GM12878 (cell line): Measurements from ENCODE around the gene MB. TPM values are rescaled to one million over a fixed set of nuclear protein-coding genes. Genes with fewer than 3 reads are reported as not detected.

Experiments used
- ASH2L ChIP-seq: fragments of 300-600, 200-600 bp; sonication (generic); IDR thresholded peaks from 2 replicates; pipeline ENCODE4 v1.6.1; 2017; ENCODE audit warnings: low read depth, mild to moderate bottlenecking, borderline replicate concordance
- CHD2 ChIP-seq: IDR thresholded peaks from 2 replicates; pipeline ENCODE4 v1.6.1; 2011; ENCODE audit warnings: low read depth, low read length, improper control_type of control experiment, borderline replicate concordance
- EZH2 ChIP-seq: IDR thresholded peaks from 2 replicates; pipeline ENCODE4 v1.6.1; 2012; ENCODE audit warnings: low read depth, mild to moderate bottlenecking, control low read depth, inconsistent platforms, low read length, borderline replicate concordance; ENCODE audit not compliant: control insufficient read depth
- FOXK2 ChIP-seq: fragments of 450-650 bp; IDR thresholded peaks from 2 replicates; pipeline ENCODE4 v1.6.1; 2017; ENCODE audit warnings: mild to moderate bottlenecking, moderate library complexity
- JUNB ChIP-seq: IDR thresholded peaks from 2 replicates; pipeline ENCODE4 v1.6.1; 2016; ENCODE audit warnings: antibody characterized with exemption, mild to moderate bottlenecking
- MEF2B ChIP-seq: fragments of 450-650 bp; IDR thresholded peaks from 2 replicates; pipeline ENCODE4 v1.6.1; 2018; ENCODE audit warnings: mild to moderate bottlenecking, moderate library complexity; ENCODE audit not compliant: partially characterized antibody, poor library complexity, severe bottlenecking
- PAX8 ChIP-seq: fragments of 450-650 bp; IDR thresholded peaks from 2 replicates; pipeline ENCODE4 v1.6.1; 2017; ENCODE audit warnings: mild to moderate bottlenecking, moderate library complexity
- RBBP5 ChIP-seq: fragments of 200-600 bp; sonication (generic); conservative IDR thresholded peaks from 2 replicates; pipeline ENCODE4 v1.6.1; 2016
- RFX5 ChIP-seq: IDR thresholded peaks from 2 replicates; pipeline ENCODE4 v1.6.1; 2011; ENCODE audit warnings: low read depth, low read length, improper control_type of control experiment
- STAT1 ChIP-seq: fragments of 450-650 bp; conservative IDR thresholded peaks from 2 replicates; pipeline ENCODE4 v1.6.1; 2014; ENCODE audit warnings: antibody characterized with exemption, mild to moderate bottlenecking
- TCF12 ChIP-seq: IDR thresholded peaks from 2 replicates; pipeline ENCODE4 v1.6.1; 2011; ENCODE audit warnings: low read depth, mild to moderate bottlenecking, low read length
- TCF7 ChIP-seq: IDR thresholded peaks from 2 replicates; pipeline ENCODE4 v1.6.1; 2014; ENCODE audit warnings: antibody characterized with exemption, borderline replicate concordance
- ZNF217 ChIP-seq: fragments of 450-650 bp; IDR thresholded peaks from 2 replicates; pipeline ENCODE4 v1.6.1; 2017; ENCODE audit warnings: antibody characterized with exemption, mild to moderate bottlenecking
- polyA plus RNA-seq, 11 experiments: library from polyadenylated mRNA; depleted of rRNA in 4 of 11; unstranded in 6 of 11; stranded (reverse) in 5 of 11; fragments of >200 nt; fragmentation: Nextera tagmentation in 4 of 11; fragmentation: Illumina TruSeq in 1 of 11; extraction: Ambion mirVana in 4 of 11; extraction: Trizol in 1 of 11; gene quantifications; 1 replicate in 1 of 11; 2 replicates in 10 of 11; pipeline versions ENCODE4 v1.2.1 to v1.2.3, GENCODE V29; 2011 to 2016; ENCODE audit warnings: inconsistent platforms in 2 of 11, missing spikeins in 2 of 11, low read depth in 1 of 11
- total RNA-seq, 4 experiments: library from RNA; depleted of rRNA in 3 of 4; stranded (reverse); fragments of >200 nt in 3 of 4; fragmentation: Illumina TruSeq in 1 of 4; extraction: Trizol in 1 of 4; gene quantifications; 2 replicates each; pipeline versions ENCODE4 v1.2.1 to v1.2.3, GENCODE V29; 2013 to 2021
- TF ChIP-seq, protein P1 (sequence below): fragments of 450-650 bp; IDR thresholded peaks from 2 replicates; pipeline ENCODE4 v1.6.1; 2018; ENCODE audit warnings: mild to moderate bottlenecking, low read depth, moderate library complexity; ENCODE audit not compliant: partially characterized antibody
- TF ChIP-seq, protein P2 (sequence below): IDR thresholded peaks from 2 replicates; pipeline ENCODE4 v1.6.1; 2011; ENCODE audit warnings: mild to moderate bottlenecking, low read depth, low read length, moderate library complexity; ENCODE audit not compliant: insufficient replicate concordance

MB gene
- total and polyA plus RNA-seq, 10 of the 15 experiments (the other 5 are each of a cell fraction or from before 2014, with no cell fraction given), result 0.09 to 0.41 (median 0.23) TPM; not detected in 3

DNA sequence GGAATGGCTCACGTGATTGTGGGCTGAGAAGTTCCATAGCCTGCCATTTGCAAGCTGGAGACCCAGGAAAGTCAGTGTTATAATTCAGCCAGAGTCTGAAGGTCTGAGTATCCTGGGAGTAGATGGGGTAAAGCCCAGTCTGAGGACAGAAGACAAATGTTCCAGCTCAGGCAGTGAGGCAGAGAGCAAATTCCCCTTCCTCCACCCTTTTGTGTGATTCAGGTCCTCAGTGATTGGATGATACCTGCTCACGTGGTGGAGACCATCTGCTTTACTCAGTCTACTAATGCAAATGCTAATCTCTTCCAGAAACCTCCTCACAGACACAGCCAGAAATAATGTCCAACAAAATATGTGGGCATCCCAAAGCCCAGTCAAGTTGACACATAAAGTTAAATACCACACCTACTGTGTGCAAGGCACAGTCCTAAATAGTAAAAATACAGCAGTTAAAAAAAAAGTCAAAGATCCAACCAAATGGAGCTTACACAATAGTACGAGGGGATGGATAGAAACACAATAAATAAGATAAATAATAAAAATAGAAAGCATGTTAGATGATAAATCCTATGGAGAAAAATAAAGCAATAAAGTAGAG, 17.9 kb upstream of the MB start (continued):
- TF ChIP-seq, protein P1, sequence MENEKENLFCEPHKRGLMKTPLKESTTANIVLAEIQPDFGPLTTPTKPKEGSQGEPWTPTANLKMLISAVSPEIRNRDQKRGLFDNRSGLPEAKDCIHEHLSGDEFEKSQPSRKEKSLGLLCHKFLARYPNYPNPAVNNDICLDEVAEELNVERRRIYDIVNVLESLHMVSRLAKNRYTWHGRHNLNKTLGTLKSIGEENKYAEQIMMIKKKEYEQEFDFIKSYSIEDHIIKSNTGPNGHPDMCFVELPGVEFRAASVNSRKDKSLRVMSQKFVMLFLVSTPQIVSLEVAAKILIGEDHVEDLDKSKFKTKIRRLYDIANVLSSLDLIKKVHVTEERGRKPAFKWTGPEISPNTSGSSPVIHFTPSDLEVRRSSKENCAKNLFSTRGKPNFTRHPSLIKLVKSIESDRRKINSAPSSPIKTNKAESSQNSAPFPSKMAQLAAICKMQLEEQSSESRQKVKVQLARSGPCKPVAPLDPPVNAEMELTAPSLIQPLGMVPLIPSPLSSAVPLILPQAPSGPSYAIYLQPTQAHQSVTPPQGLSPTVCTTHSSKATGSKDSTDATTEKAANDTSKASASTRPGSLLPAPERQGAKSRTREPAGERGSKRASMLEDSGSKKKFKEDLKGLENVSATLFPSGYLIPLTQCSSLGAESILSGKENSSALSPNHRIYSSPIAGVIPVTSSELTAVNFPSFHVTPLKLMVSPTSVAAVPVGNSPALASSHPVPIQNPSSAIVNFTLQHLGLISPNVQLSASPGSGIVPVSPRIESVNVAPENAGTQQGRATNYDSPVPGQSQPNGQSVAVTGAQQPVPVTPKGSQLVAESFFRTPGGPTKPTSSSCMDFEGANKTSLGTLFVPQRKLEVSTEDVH, result no peak
- no peak for TF ChIP-seq CHD2
- TF ChIP-seq, protein P2, sequence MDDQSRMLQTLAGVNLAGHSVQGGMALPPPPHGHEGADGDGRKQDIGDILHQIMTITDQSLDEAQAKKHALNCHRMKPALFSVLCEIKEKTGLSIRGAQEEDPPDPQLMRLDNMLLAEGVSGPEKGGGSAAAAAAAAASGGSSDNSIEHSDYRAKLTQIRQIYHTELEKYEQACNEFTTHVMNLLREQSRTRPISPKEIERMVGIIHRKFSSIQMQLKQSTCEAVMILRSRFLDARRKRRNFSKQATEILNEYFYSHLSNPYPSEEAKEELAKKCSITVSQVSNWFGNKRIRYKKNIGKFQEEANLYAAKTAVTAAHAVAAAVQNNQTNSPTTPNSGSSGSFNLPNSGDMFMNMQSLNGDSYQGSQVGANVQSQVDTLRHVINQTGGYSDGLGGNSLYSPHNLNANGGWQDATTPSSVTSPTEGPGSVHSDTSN, result no peak
- no peak for TF ChIP-seq EZH2
- no peak for TF ChIP-seq ZNF217
- no peak for TF ChIP-seq PAX8
- TF ChIP-seq MEF2B, result no peak
- no peak for TF ChIP-seq RBBP5
- TF ChIP-seq ASH2L, result no peak
- TF ChIP-seq FOXK2, result no peak
- no peak for TF ChIP-seq STAT1
- TF ChIP-seq JUNB, result no peak
- TF ChIP-seq RFX5, result no peak
- no peak for TF ChIP-seq TCF7
- TF ChIP-seq TCF12, result no peak
